GM20000 (cell line): ENCODE measurements around the gene NAV2.

Experiments
- DNase-seq: peaks from one replicate; pipeline ENCODE4 v3.0.0; 2012; ENCODE audit warnings: low spot score
- CTCF ChIP-seq: IDR thresholded peaks from 2 replicates; pipeline ENCODE4 v1.5.1; 2012; ENCODE audit warnings: mild to moderate bottlenecking, control low read depth; ENCODE audit errors: extremely low read depth, missing control alignments

Gene NAV2

GRCh38 chr11:19679952-19680828 lies 32.4 kb upstream of the NAV2 start:
- no peak for TF ChIP-seq CTCF
- DNase-seq = no peak

GRCh38 chr11:19680829-19681368 lies 31.7 kb upstream of the NAV2 start:
- no peak for DNase-seq
- TF ChIP-seq CTCF = no peak

- TF ChIP-seq CTCF = no peak
- no peak for DNase-seq
Observed at GRCh38 chr11:19683141-19683805, 29.4 kb upstream of the NAV2 start.

- TF ChIP-seq CTCF = no peak
- DNase-seq = no peak
Observed at GRCh38 chr11:19683862-19684491, 28.7 kb upstream of the NAV2 start.

GRCh38 chr11:19686234-19686633 lies 26.4 kb upstream of the NAV2 start:
- DNase-seq = no peak
- no peak for TF ChIP-seq CTCF

GRCh38 chr11:19687392-19687791 lies 25.2 kb upstream of the NAV2 start:
- no peak for TF ChIP-seq CTCF
- no peak for DNase-seq
